ENCODE data around the gene SSX2IP.

DNA sequence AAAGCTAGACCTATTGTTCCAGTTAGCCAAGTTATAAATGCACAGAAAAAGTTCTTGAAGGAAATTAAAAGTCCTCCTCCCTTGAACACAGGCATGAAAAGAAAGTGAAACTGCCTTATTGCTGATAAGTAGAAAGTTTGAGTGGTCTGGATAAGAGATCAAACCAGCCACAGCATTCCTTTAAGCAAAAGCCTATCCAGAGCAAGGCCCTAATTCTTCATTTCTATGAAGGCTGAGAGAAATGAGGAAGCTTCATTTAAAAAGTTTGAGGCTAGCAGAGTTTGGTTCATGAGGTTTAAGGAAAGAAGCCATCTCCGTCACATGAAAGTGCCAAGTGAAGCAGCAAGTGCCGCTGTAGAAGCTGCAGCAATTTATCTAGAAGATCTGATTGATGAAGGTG, 2.7 kb upstream of the SSX2IP start:
- TF ChIP-seq POLR2AphosphoS5 (IDR thresholded peaks at IDR 0.05; ENCODE audit: low read depth, low read length) (no peak), TAF1 (IDR thresholded peaks at IDR 0.05; ENCODE audit: low read depth, low read length) (no peak; the same call in 1 of the 2 replicates)
